ENCODE results near the gene C16orf74.

The C16orf74 gene

DNA sequence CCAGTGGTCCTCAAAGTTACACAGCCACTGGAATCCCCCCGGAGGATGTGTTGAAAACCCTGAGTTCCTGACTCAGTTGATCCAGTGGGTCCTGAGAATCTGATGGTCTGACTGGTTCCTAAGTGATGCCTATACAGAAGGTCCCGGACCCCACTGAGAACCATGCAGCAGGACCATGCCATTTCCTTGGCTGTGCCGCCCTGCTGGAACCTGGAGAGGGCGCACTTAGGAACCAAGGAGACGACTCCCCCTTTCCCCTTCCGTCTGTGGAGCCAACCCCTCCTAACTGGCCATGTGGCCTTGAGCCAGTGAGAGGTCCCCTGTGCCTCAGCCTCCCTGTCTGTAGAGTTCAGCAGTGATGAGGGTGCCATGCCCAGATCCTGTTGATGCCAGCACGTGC is 22.0 kb downstream of the C16orf74 start:
- Histone ChIP-seq H4K20me1 (ENCODE audit: low read depth, low read length) (no peaks in the 10 kb centered on the region; the same call in 1 of the 2 replicates), H2AFZ (ENCODE audit: low read depth, low read length, severe bottlenecking) (no peak overlapping the region), H3K9ac (ENCODE audit: low read length) (no peak overlapping the region), H3K9me2 (replicated peaks; ENCODE audit: insufficient read depth, low read length) (no peaks in the 10 kb centered on the region), H3K4me3 (ENCODE audit: insufficient read depth, low read length, poor library complexity, severe bottlenecking) (no peak overlapping the region), H3K9me3 (ENCODE audit: insufficient read depth, low read length) (no peaks in the 10 kb centered on the region), H3K27me3 (ENCODE audit: low read length) (no peaks in the 10 kb centered on the region), H3K36me3 (ENCODE audit: low read length) (no peaks in the 10 kb centered on the region), H3K27ac (ENCODE audit: low read depth, low read length) (no peak overlapping the region), H3K79me2 (ENCODE audit: insufficient read depth, low read length) (no peaks in the 10 kb centered on the region), H3F3A (ENCODE audit: insufficient read depth) (no peaks in the 10 kb centered on the region), H3K4me2 (ENCODE audit: low read depth, low read length, poor library complexity, severe bottlenecking) (no peak overlapping the region)
- TF ChIP-seq EZH2phosphoT487 (conservative IDR thresholded peaks at IDR 0.05; ENCODE audit: low read length): no peak
- TF ChIP-seq, protein P1, sequence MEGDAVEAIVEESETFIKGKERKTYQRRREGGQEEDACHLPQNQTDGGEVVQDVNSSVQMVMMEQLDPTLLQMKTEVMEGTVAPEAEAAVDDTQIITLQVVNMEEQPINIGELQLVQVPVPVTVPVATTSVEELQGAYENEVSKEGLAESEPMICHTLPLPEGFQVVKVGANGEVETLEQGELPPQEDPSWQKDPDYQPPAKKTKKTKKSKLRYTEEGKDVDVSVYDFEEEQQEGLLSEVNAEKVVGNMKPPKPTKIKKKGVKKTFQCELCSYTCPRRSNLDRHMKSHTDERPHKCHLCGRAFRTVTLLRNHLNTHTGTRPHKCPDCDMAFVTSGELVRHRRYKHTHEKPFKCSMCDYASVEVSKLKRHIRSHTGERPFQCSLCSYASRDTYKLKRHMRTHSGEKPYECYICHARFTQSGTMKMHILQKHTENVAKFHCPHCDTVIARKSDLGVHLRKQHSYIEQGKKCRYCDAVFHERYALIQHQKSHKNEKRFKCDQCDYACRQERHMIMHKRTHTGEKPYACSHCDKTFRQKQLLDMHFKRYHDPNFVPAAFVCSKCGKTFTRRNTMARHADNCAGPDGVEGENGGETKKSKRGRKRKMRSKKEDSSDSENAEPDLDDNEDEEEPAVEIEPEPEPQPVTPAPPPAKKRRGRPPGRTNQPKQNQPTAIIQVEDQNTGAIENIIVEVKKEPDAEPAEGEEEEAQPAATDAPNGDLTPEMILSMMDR (IDR thresholded peaks at IDR 0.05; ENCODE audit: insufficient read depth, low read length, poor library complexity, severe bottlenecking): no peak

DNA sequence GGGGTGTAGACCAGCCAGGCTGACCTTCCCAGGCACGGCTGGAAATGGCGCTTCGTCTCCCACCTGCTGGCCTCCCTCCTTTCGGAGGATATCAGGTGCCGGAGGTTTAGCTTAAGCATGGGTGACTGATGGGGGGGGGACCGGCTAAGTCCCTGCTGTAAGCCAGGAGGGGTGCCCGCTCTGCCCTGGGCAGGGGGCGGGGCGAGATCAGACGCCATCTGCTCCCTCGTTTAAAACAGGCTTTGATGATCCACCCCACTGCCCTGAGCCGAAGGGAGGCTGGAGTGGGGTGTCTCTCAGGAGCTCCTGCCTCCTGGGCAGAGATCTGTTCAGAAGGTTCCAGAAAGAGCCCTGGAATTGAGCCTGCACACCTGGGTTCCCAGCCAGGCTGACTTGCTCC is 26.0 kb downstream of the C16orf74 start:
- Histone ChIP-seq H3K4me2 (ENCODE audit: low read depth, low read length, poor library complexity, severe bottlenecking) (no peak overlapping the region), H3K9me2 (replicated peaks; ENCODE audit: insufficient read depth, low read length) (no peaks in the 10 kb centered on the region), H3F3A (ENCODE audit: insufficient read depth) (no peaks in the 10 kb centered on the region), H3K36me3 (ENCODE audit: low read length) (no peaks in the 10 kb centered on the region), H3K9ac (ENCODE audit: low read length) (no peak overlapping the region), H3K9me3 (ENCODE audit: insufficient read depth, low read length) (no peaks in the 10 kb centered on the region), H3K27me3 (ENCODE audit: low read length) (no peaks in the 10 kb centered on the region), H3K79me2 (ENCODE audit: insufficient read depth, low read length) (no peaks in the 10 kb centered on the region), H3K4me3 (ENCODE audit: insufficient read depth, low read length, poor library complexity, severe bottlenecking) (no peak overlapping the region), H2AFZ (ENCODE audit: low read depth, low read length, severe bottlenecking) (no peak overlapping the region), H4K20me1 (ENCODE audit: low read depth, low read length) (no peaks in the 10 kb centered on the region; the same call in 1 of the 2 replicates), H3K27ac (ENCODE audit: low read depth, low read length) (no peak overlapping the region)
- TF ChIP-seq, protein P1 (IDR thresholded peaks at IDR 0.05; ENCODE audit: insufficient read depth, low read length, poor library complexity, severe bottlenecking): no peak
- TF ChIP-seq EZH2phosphoT487 (conservative IDR thresholded peaks at IDR 0.05; ENCODE audit: low read length): no peak

DNA sequence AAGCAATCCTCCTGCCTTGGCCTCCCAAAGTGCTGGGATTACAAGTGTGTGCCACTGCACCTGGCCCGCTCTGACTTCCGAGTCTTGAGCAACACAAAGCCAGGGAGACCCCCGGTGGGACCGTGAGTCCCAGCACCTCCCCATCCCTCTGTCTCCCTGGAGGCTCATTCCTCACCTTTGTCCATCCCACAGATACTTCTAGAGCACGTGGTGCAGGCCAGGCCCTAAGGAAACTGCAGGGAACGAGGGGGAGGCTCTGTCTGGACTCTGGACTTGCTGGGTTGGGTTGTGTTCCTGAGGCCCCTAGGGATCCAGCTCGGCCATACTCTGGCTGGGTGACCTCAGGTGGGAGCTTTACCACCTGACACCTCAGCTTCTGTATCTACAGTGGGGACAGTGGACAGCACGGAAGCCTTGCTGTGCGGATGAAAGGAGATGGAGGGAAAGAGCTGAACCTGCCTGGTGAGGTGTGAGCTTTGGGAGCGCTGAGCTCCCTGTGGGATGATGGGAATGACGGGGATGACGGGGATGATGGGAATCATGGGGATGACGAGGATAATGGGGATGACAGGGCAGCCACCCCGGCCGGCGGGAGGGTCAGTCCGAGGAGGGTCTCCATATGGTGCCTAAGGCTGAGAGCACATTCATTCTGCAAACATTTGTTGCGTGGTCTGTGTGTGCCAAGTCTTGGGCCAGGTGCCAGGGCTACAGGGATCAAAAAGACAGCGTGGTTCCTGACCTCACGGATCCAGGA is 26.6 kb downstream of the C16orf74 start:
- H3K9me2 ChIP-seq (replicated peaks; ENCODE audit: insufficient read depth, low read length): no peaks in the 10 kb centered on the region
- no peaks in the 10 kb centered on the region for H3K36me3 ChIP-seq (ENCODE audit: low read length)
- H3K4me2 ChIP-seq (ENCODE audit: low read depth, low read length, poor library complexity, severe bottlenecking): no peak overlapping the region
- no peaks in the 10 kb centered on the region for H3F3A ChIP-seq (ENCODE audit: insufficient read depth)
- H3K9ac ChIP-seq (ENCODE audit: low read length): no peak overlapping the region
- no peaks in the 10 kb centered on the region for H3K27me3 ChIP-seq (ENCODE audit: low read length)
- H4K20me1 ChIP-seq (ENCODE audit: low read depth, low read length): no peaks in the 10 kb centered on the region; the same call in 1 of the 2 replicates
- H3K9me3 ChIP-seq (ENCODE audit: insufficient read depth, low read length): no peaks in the 10 kb centered on the region
- H3K27ac ChIP-seq (ENCODE audit: low read depth, low read length): no peak overlapping the region
- TF ChIP-seq, protein P1 (IDR thresholded peaks at IDR 0.05; ENCODE audit: insufficient read depth, low read length, poor library complexity, severe bottlenecking): no peak
- TF ChIP-seq EZH2phosphoT487 (conservative IDR thresholded peaks at IDR 0.05; ENCODE audit: low read length): no peak
- no peak overlapping the region for H3K4me3 ChIP-seq (ENCODE audit: insufficient read depth, low read length, poor library complexity, severe bottlenecking)
- no peak overlapping the region for H2AFZ ChIP-seq (ENCODE audit: low read depth, low read length, severe bottlenecking)
- no peaks in the 10 kb centered on the region for H3K79me2 ChIP-seq (ENCODE audit: insufficient read depth, low read length)

Measured in SU-DHL-6 (cell line).